Epithelial cell of prostate (primary cell): ENCODE results near the gene GPR68.
A peak's percentile ranks its signal among the peaks of the same experiment; 100 is the strongest.
"Not testable (repeated sequence)": the region's sequence is repeated elsewhere in the genome, so short reads cannot be mapped to it uniquely, and the experiment has no call there.

Experiments used
- DNase-seq: peaks from one replicate; pipeline ENCODE4 v3.0.0-alpha.2; 2011; ENCODE audit warnings: low read depth, low spot score
- H3K27ac ChIP-seq: fragments of 450-650 bp; 2 replicates; pipeline ENCODE4 v1.5.1; 2017; ENCODE audit warnings: mild to moderate bottlenecking

The GPR68 gene

DNA sequence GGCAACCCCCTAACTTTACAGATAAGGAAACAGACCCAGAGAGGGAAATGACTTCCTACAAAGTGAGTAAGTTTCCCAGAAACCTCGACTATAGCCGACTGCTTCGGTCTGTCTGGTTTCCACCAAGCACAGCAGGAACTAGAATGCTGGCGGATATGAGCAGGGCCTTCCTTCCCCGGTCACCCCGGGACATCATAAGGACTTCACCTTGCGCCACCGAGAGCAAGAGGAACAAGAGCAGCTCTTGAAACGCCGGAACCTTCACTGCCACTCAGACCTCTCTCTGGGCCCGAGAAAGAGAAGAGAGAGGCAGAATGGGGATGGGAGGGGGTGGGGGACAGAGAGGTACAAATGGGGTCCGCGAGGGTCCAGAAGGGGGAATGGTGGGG, 29.4 kb upstream of the GPR68 start:
- DNase-seq: no peak
- H3K27ac ChIP-seq: no peak overlapping the region

DNA sequence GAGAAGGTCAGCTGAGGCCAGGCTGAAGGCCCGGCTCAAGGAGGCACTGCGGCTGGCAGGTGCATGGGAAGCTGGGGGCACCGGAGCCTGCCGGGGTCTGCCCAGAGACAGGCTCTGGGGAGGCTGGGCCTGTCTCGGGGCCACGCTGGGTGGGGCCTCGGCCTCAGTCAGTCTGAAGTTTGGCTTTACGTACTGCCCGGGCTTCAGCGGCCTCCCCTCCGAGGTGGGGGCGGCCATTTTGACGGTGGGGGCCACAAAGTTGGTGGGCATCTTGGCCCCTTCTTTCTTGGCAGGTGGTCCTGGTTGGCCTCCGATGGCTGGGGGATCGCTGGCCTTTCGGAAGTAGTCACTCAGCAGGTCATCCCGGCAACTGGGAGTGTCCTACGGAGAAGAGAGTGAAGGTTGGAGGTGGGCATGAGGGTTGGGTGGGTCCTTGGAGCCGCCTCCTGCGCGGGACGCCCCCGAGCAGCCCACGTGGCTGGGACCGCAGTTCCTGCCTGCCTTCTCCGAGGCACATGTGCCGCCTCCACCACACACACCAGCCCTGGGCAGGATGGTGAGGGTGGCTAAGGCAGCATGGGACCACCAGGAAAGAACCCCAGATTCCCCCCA, 28.9 kb upstream of the GPR68 start:
- H3K27ac ChIP-seq: no peak overlapping the region
- DNase-seq: no peak

DNA sequence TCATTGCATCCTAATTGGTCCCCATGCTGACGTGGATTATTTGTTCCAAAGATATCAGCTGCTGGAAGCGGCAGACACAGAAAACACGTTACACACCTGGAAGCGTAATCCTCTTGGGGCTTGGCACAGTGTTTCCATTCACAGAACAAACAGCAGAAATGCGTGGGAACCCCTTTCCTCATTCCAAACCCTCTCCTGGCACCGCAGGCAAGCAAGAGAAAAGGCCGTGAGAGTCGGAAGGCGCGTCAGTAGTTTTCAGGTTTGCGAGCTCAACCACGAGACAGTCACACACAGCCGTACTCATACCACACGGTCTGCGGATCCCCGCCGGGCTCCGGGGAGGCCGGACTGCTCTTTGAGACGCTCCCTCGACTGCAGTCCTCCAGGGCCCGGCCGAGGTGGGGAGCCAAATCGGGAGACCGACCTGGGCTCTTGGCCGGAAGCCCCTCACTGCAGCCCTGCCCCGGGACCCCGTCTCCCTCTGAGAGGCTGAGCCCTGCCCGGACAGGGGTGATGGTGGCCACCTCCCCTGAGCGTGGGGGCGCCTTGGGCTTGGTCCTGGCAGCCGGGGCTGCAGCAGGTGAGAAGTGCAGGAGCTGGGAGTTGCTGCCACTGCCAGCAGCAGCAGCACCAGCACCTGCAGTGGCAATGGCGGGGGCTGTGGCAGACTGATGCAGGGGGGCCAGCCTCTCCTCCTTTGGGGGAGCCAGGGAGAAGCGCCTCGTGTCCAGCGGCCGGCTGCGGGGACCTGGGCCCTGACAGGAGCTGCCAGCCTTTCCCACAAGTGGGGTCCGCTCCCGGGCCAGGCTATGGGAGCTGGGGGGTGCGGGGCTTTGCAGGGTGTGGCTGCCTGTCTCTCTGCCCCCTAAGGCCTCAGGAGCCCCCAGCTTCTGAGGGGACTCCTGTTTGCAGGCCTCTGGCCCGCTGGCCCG, 28.1 kb upstream of the GPR68 start:
- DNase-seq: peak; percentile 40
- H3K27ac ChIP-seq: no peak overlapping the region

DNA sequence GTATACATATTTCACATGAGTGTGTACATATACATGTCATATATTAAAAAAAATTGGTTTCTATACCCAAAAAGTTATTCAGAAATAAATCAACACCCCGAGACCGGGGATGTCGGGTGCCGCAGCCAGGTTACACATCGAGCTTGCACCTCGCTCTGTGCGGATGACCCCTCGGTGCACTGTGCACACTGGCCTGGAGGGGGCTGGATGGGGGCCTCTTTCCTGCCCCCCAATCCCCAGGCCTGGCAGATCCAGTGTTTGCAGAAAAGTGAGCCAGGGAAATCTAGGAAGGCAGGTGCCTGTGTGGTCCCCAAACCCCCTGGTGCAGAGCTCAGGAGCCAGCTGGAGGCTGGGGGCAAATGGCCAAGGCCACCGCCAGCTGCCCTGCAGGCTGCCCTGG, 27.1 kb upstream of the GPR68 start:
- DNase-seq: no peak

DNA sequence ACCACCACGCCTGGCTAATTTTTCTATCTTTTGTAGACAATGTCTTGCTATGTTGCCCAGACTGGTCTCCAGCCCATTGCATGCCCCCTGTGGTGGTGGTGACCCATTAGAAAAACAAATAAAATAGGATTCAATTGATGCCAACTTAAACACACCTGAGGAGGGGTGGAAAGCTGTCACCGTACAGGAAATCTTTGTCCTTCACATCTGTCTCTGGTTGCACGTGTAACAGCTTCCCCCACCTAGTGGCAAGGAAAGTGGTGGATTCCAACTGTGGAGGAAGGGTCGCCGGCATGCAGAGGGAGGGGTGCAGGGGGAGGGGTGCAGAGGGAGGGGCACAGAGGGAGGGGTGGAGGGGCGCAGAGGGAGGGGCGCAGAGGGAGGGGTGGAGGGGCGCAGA, 26.1 kb upstream of the GPR68 start:
- no peak for DNase-seq
- H3K27ac ChIP-seq: no peak overlapping the region

More for the DNA sequence above, 27.1 kb upstream of the GPR68 start:
- no peak overlapping the region for H3K27ac ChIP-seq

DNA sequence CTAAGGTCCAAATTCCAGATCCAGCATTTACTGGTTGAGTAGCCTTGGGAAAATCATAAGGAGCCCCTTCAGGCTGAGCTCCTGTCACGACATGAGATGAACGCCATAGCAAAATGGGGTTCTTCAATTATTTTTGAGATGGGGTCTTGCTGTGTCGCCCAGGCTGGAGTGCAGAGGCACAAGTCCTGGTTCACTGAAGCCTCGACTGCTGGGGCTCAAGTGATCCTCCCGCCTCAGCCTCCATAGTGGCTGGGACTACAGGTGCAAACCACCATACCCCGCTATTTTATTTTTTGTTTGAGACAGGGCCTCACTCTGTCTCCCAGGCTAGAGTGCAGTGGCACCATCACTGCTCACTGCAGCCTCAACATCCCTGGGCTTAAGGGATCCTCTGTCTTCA, 25.7 kb upstream of the GPR68 start:
- DNase-seq: no peak
- no peak overlapping the region for H3K27ac ChIP-seq

DNA sequence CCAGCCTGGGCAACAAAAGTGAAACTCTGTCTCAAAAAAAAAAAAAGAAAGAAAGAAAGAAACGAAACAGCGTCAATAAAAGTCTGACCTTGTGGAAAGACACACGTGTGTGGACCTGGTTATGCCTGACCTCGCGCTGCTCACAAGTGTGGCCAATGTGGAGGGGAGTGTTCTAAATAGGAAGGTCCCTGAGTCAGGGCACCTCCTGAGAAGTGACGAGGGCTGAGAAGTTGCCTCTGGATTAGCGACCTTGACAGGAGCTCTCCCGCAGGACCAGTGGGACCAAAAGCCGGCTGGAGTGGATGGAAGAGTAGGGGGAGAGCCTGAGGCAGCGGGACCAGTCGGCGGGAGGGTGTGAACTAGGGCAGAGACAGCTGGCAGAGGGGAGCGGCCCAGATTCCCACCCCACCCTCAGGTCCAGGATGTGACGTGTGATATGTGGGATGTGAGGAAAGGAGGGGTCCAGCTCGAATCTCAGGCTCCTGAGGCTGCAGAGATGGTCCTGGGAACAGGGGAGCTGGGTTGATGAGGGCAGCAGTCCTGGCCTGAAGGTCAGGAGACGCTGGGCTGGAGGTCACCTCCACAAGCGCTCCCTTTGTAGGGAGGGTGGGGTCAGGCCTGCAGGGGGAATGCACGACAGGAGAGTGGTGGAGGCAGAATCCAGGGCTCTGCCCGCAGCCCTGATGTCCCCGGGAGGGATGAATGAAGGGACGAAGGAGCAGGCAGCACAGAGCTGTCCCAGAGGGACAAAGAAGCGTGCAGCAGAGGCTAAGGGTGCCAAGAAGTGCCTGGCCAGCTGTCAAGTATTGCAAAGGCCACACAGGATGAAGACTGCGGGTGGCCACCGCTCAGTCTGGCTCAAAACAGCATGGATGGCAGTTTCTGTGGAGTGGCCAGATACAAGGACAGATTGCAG, 24.8 kb upstream of the GPR68 start:
- DNase-seq: no peak
- H3K27ac ChIP-seq: no peak overlapping the region

DNA sequence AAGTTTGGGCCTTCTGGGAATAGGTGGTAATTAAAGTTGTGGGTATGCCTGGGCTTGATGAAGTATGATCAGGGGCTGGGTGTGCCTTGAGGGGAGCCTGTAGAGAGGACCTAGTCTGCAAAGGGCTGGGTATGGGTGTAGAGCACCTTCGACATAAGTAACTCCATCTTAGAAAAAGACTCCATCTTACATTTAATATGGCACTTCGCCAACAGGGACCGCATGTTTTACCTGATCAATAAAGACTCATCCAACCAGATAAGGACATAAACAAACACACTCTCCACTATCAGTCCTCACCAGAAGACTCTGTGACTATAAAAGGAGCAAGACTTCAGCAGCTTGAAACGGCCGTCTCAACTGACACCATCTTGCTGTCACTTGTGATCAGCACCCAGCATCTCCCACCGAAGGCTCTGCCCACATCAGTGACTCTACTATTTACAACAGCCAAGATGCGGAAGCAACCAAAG, 23.5 kb upstream of the GPR68 start:
- no peak overlapping the region for H3K27ac ChIP-seq
- no peak for DNase-seq

DNA sequence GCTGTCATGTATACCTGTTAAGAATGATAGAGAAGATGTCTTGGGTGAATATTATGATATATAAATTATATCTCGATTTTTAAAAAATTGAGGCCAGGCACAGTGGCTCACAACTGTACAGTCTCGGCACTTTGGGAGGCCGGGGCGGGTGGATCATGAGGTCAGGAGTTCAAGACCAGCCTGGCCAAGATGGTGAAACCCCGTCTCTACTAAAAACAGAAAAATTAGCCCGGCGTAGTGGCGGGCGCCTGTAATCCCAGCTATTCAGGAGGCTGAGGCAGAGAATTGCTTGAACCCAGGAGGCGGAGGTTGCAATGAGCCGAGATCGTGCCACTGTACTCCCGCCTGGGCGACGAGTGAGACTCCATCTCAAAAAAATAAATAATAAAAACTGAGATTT, 21.8 kb upstream of the GPR68 start:
- not testable (repeated sequence) for H3K27ac ChIP-seq, DNase-seq

DNA sequence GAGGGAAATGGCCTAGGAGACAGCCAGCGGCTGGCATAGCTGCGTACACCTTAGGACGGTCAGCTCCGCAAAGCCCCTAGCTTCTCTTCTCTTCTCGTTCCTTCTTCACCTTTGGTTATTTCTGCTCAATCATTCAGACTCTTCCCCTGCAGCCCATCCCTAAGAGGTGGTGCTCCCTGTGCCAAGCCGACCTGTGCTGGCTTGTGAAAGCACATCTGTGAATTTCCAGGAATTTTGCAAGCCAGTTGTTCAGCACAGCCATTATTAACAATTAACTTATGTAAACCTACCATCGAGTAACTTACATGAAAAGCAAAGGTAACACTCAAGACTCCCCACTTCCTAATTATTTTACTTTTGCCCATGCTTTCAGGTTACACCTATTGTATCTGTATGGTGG, 20.9 kb upstream of the GPR68 start:
- H3K27ac ChIP-seq: peak overlapping the region; percentile 39

DNA sequence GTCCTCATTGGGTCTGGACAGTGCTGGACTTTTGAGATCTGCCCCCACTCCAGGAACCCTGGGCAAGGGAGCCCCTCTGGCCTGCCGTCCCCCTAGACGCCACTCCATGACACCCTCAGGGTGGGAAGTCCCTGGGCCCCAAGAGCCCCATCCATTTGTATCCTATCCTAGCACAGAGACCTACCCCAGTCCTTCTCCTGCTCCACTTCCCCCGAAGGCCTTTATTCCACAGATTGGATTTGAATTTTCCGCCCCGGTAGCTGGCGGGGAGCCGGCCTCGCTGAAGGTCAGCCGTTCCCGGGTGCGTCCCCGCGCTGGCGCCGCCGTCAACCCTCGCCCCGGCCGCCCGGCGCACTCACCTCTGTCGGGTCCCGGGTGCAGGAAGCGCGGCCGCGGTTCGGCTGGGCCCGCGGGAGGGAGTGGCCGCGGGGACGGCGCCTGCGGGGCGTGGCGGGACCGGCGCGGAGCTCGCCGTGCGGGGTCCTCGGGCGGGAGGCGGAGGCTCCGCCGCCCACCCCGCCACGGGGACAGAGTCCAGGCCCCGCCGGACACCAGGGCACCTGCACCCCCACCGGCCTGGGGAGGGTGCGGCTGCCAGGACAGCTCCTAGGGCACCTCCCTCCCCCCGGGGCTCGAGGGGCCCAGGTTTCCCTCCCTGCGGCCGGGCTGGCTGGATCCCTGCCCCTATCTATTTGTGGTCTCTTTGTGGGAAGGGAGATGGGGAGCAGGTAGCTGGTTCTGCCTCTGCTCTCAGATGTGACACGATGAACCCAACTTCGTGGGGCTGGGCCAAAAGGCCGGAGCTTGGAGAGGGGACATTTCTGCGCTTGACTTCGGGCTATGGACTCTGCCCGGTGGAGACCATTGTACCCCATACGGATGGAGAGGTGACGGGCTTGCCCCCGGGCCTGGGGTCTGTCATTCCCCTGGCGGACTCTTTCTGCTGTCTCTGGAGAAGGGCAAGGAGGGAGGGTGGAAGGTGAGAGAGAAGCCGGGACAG, 19.9 kb upstream of the GPR68 start:
- no peak for DNase-seq
- peak overlapping the region; percentile 39 for H3K27ac ChIP-seq

More for the DNA sequence above, 20.9 kb upstream of the GPR68 start:
- no peak for DNase-seq

DNA sequence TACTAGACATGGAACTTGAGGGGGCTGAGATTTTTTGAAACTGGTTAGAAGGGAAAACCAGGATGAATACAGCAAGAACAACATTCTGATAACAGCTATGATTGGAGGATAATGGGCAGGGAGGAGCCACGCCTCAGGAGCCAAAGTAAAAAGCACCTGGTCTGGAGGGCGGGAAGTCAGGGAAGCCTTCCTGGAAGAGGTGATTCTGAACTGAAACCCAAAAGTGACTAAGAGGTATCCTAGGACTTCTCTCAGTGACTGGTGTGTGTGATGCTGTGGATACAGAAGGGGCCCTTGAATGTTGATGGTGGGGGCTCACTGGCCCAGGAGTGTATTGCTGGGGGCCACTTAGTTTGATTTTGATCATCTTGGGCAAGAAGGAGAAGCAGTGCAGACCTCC, 18.8 kb upstream of the GPR68 start:
- DNase-seq: no peak
- H3K27ac ChIP-seq: no peak overlapping the region

DNA sequence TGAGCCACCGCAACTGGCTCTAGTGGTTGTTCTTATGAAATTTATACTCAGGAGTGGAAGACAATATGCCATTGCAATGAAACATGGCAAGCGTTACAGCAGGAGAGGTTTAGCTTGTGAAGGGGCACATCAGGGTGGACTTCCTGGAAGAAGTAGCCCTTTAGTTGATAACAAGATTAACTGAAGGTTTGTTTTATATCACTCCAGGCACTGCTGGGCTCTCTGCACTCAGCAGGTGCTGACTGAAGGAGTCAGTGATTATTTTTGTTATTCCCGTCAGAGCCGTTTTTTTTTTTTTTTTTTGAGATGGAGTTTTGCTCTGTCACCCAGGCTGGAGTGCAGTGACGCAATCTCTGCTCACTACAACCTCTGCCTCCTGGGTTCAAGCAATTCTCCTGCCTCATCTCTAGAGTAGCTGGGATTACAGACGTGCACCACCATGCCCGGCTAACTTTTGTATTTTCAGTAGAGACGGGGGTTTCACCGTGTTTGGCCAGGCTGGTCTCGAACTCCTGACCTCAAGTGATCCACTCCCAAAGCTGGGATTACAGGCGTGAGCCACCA, 17.6 kb upstream of the GPR68 start:
- no peak for DNase-seq
- no peak overlapping the region for H3K27ac ChIP-seq

DNA sequence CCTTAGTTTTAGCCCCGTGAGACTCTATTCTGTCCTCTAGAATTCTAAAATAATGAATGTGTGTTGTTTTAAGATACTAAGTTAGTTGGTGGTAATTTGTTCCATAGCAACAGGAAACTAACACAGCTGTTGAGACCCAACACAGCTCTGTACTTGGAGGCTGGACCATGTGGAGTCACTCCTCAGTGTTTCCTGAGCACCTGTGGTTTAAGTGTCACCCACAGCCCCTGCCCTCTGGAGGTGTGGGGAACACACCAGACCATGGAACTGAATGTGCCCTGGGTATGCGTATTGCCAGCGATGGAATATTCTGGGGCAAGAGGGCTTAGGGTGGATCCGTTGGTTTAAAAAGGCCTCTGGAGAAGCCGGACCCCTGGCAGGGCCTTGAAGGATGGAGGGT, 16.6 kb upstream of the GPR68 start:
- no peak overlapping the region for H3K27ac ChIP-seq
- no peak for DNase-seq

DNA sequence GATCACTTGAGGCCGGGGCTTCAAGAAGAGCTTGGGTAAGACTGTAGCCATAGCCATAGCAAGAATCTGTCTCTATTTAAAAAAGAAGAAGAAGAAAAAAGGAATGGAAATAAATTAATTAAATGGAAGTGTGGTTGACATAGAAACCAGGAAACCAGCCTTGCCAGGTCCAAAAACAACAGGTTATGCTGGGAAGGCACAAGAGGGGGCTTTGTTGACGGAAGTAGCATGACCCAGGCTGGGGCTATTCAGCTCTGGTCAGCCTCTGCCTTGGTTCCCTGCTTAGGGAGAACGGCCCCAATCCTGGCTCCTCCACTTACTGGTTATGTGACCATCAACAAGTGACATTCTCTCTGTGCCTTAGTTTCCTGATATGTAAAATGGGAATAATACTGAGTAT, 14.4 kb upstream of the GPR68 start:
- peak overlapping the region; percentile 82 for H3K27ac ChIP-seq
- no peak for DNase-seq

DNA sequence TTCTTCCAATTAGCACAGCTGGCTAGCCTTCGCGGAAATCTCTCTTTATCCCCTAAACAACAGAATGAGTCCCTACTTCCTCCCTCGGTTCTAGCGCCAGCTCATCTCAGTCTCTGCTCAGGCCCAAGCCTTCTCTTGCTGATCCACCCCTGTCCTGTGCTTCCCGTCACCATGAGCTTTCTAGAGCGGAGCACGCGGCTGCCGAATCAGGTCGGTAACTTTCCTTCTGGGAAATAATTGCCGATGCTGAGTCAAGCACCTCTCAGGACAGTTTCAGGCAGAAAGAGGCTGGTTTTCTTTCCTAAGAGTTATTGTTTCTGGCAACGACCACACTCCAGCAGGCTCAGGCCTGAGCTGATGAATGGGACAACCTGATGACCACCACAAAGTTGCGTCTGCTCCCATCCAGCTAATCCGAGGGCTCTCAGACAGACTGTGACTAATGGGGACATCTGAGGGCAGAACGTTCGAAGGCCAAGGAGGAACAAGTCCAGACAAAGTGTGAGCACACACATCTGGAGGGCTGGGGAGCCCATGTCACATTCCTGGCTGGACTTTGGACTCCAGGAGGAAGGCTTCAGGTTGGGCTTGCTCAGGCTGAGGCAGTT, 13.6 kb upstream of the GPR68 start:
- peak; percentile 95 for DNase-seq

DNA sequence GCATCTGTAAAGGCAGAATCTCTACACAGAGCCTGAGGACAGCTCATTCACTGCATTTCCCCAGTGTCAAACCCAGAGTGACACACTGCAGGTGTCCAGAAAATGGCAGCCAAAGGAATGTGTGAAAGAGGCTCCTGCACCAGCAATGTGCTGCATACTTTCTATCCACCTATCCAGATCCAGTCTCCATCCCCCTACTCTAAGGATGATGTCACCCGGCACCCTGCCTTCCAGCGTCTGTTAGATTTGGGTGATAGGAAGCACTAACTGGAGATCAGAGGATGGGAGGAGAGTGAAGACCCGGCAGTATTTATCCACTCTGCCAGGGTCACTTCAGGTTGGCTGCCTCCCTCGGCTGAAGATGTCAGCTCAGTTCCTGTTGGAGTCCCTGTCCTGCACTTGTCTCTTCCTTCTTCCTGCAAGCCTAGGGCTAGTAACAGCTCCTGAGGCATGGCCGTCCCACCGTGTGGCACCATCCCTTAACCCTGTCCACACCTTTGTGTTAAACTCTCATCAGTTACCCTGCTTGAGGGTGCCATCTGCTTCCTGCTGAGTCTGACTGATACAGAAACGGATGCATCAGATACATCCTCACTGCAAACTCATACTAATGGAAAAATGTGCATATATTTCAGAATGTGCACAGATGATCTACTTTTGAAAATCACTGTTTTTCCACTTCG, 13.0 kb upstream of the GPR68 start:
- peak overlapping the region; percentile 82 for H3K27ac ChIP-seq
- DNase-seq: no peak

More for the DNA sequence above, 13.6 kb upstream of the GPR68 start:
- H3K27ac ChIP-seq: peak overlapping the region; percentile 82

DNA sequence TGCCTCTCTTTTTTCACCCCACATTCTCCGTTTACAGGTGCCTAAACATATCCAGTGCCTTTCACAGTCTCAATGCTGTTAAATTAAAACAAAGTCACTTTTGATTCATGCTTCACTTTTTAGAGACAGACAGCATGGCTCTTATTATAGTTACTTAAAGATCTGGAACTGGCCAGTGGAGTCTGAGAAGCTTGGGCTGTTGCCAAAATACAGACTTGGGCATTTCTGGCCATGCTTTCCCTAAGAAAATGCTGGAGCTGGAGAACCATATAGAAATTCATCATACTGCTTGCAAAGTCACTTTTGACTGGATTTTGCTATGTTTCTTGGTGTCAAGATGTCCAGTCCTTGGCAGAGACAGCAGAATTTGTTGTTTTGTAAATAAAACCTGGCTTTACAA, 12.2 kb upstream of the GPR68 start:
- DNase-seq: no peak

More for the DNA sequence above, 12.2 kb upstream of the GPR68 start:
- peak overlapping the region; percentile 82 for H3K27ac ChIP-seq
